ENCODE measurements around the gene TMEM123.

The TMEM123 gene

DNA sequence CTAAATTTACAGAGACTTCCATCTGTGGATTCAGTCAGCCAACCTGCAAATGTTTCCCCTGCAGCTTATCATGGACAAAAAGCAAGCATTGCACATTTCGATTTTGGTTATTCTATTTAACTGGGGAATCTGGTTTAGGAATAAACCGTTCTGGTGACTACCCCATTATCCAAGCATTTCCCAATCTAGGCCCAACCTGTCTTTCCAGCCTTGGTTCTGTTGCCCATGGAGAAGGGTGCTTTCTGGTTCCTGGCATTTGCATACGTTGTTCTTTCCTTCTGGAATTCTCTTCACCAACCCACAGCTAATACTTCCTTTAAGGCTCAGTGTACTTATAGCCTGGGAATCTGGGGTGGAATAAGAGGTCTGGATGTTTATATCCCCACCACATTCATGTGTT is 1.4 kb upstream of the TMEM123 start:
- no peak overlapping the region for H3K27ac ChIP-seq (ENCODE audit: low read length)
- ATAC-seq (ENCODE audit: insufficient read depth, low read depth) (no peak), DNase-seq (no peak)
- no peak overlapping the region for H3K9ac ChIP-seq (ENCODE audit: low read depth, low read length)
- H4K20me1 ChIP-seq (ENCODE audit: insufficient read depth, low read length): peaks cover 24% of the 10 kb centered on the region
- H3K27me3 ChIP-seq (ENCODE audit: insufficient read depth, low read length, poor library complexity): no peaks in the 10 kb centered on the region
- H3K4me1 ChIP-seq (ENCODE audit: insufficient read depth, low read length): peaks cover 36% of the 10 kb centered on the region
- H3K9me3 ChIP-seq (ENCODE audit: insufficient read depth, low read length, severe bottlenecking): no peaks in the 10 kb centered on the region
- peak overlapping the region; percentile 62; the same call in 1 of the 2 replicates for H3K4me2 ChIP-seq (ENCODE audit: insufficient read depth, low read length)
- TF ChIP-seq EZH2 (IDR thresholded peaks at IDR 0.05; ENCODE audit: borderline replicate concordance, low read depth, low read length, severe bottlenecking): no peak
- TF ChIP-seq, protein P1, sequence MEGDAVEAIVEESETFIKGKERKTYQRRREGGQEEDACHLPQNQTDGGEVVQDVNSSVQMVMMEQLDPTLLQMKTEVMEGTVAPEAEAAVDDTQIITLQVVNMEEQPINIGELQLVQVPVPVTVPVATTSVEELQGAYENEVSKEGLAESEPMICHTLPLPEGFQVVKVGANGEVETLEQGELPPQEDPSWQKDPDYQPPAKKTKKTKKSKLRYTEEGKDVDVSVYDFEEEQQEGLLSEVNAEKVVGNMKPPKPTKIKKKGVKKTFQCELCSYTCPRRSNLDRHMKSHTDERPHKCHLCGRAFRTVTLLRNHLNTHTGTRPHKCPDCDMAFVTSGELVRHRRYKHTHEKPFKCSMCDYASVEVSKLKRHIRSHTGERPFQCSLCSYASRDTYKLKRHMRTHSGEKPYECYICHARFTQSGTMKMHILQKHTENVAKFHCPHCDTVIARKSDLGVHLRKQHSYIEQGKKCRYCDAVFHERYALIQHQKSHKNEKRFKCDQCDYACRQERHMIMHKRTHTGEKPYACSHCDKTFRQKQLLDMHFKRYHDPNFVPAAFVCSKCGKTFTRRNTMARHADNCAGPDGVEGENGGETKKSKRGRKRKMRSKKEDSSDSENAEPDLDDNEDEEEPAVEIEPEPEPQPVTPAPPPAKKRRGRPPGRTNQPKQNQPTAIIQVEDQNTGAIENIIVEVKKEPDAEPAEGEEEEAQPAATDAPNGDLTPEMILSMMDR (IDR thresholded peaks at IDR 0.05; ENCODE audit: borderline replicate concordance, extremely low read depth, low read length, poor library complexity, severe bottlenecking): no peak
- peaks cover 36% of the 10 kb centered on the region for H3K79me2 ChIP-seq (ENCODE audit: insufficient read depth, low read length)
- no peak overlapping the region; a peak in 1 of 4 replicates for H3K4me3 ChIP-seq (ENCODE audit: low read depth in 1 of 2, low read length in 2 of 2)
- H3K36me3 ChIP-seq (ENCODE audit: insufficient read depth, low read length): peaks cover 2% of the 10 kb centered on the region
- no peak overlapping the region for H2AFZ ChIP-seq (ENCODE audit: low read depth, low read length)

DNA sequence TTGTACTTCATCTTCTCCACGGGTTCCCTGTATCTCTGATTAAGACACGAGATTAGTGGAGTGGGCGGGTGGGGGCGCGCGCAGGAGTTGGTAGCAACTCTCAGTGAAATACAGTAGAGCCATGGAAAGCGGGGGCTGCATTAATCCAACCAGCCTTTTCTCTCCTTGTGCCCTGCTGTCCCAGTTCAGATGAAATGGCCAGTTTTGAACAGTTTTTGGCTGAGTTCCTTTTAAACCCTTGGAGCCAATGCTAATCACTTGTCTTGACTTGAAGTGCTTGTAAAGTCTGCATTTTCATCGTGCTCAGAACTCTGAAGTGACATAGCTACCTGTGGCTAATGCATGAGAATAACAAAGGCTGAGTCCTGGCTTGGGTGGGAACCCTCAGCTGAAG is 734 bp upstream of the TMEM123 start:
- Histone ChIP-seq H3K27ac (ENCODE audit: low read length) (peak overlapping the region; percentile 71), H3K4me1 (ENCODE audit: insufficient read depth, low read length) (peaks cover 42% of the 10 kb centered on the region), H3K36me3 (ENCODE audit: insufficient read depth, low read length) (peaks cover 8% of the 10 kb centered on the region), H3K27me3 (ENCODE audit: insufficient read depth, low read length, poor library complexity) (no peaks in the 10 kb centered on the region), H3K9me3 (ENCODE audit: insufficient read depth, low read length, severe bottlenecking) (no peaks in the 10 kb centered on the region), H3K4me2 (ENCODE audit: insufficient read depth, low read length) (peak overlapping the region; percentile 62), H3K4me3 (ENCODE audit: low read depth in 1 of 2, low read length in 2 of 2) (peak overlapping the region; percentile 17 to 72; a peak in 3 of 4 replicates), H2AFZ (ENCODE audit: low read depth, low read length) (peak overlapping the region; percentile 88), H3K79me2 (ENCODE audit: insufficient read depth, low read length) (peaks cover 42% of the 10 kb centered on the region), H4K20me1 (ENCODE audit: insufficient read depth, low read length) (peaks cover 30% of the 10 kb centered on the region), H3K9ac (ENCODE audit: low read depth, low read length) (peak overlapping the region; percentile 76)
- ATAC-seq (ENCODE audit: insufficient read depth, low read depth) (peak; percentile 4; the same call in 2 of the 3 replicates), DNase-seq (no peak)
- no peak for TF ChIP-seq EZH2 (IDR thresholded peaks at IDR 0.05; ENCODE audit: borderline replicate concordance, low read depth, low read length, severe bottlenecking)
- TF ChIP-seq, protein P1 (IDR thresholded peaks at IDR 0.05; ENCODE audit: borderline replicate concordance, extremely low read depth, low read length, poor library complexity, severe bottlenecking): peak; percentile 10

DNA sequence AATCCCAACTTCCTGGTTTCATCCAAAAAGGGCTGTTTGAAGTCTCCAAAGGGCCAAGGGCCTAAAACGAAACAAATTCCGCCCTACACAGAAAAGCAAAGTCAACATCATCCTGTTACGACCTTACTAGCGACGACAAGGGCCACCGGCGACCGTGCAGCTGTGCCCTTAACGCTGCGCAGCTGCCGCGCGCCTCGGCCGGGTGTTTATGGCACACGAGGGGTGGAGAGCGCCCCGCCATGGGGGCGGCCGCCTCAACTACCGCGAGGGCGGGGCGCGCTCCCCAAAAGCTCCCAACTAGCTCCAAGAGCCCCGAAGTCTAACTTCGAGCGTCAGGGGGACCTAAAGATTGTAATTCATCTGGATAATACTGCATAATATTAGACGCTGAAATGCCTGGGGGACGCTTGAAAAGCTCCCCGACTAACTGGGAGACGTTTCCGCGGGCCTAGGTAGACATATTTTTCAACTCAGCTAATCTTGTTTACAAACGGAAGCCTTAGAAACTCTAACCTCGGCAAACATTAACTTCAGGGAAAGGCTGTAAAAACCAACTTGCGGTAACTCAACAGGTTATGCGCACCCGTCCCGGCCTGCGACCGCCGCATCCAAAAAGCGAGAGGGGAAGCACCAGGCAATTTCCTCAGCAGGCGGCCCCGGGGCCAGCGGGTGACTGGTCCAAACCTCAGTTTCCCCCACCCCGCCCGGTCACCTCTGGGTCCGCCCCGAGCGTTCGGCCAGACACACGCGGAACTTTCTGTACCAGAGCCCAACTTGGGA is 694 bp downstream of the TMEM123 start:
- ATAC-seq (ENCODE audit: insufficient read depth, low read depth) (peak; percentile 76), DNase-seq (peak; percentile 85)
- Histone ChIP-seq H3K4me3 (ENCODE audit: low read depth in 1 of 2, low read length in 2 of 2) (peak overlapping the region; percentile 67 to 72), H3K4me2 (ENCODE audit: insufficient read depth, low read length) (peak overlapping the region; percentile 62), H3K9ac (ENCODE audit: low read depth, low read length) (peak overlapping the region; percentile 76), H3K36me3 (ENCODE audit: insufficient read depth, low read length) (peaks cover 22% of the 10 kb centered on the region), H3K4me1 (ENCODE audit: insufficient read depth, low read length) (peaks cover 44% of the 10 kb centered on the region), H2AFZ (ENCODE audit: low read depth, low read length) (peak overlapping the region; percentile 88), H4K20me1 (ENCODE audit: insufficient read depth, low read length) (peaks cover 39% of the 10 kb centered on the region), H3K27me3 (ENCODE audit: insufficient read depth, low read length, poor library complexity) (no peaks in the 10 kb centered on the region), H3K9me3 (ENCODE audit: insufficient read depth, low read length, severe bottlenecking) (no peaks in the 10 kb centered on the region), H3K27ac (ENCODE audit: low read length) (peak overlapping the region; percentile 91), H3K79me2 (ENCODE audit: insufficient read depth, low read length) (peaks cover 57% of the 10 kb centered on the region)
- no peak for TF ChIP-seq EZH2 (IDR thresholded peaks at IDR 0.05; ENCODE audit: borderline replicate concordance, low read depth, low read length, severe bottlenecking)
- TF ChIP-seq, protein P1 (IDR thresholded peaks at IDR 0.05; ENCODE audit: borderline replicate concordance, extremely low read depth, low read length, poor library complexity, severe bottlenecking): peak; percentile 51

Measured in DND-41 (cell line).